ENCODE results near the gene ARHGAP22. TPM values are rescaled to one million over a fixed set of nuclear protein-coding genes. Genes with fewer than 3 reads are reported as not detected.

ARHGAP22 gene
- total RNA-seq, 3 donors from 2014 or later, result 2.6 to 8.2 (median 4.8) TPM

GRCh38 chr10:48452879-48453412, 151.9 kb downstream of the ARHGAP22 start:
- no peak overlapping the region for H3K27ac ChIP-seq
- no peaks in the 10 kb centered on the region for H3K9me3 ChIP-seq
- no peak overlapping the region for H3K4me3 ChIP-seq
- H3K36me3 ChIP-seq, result no peaks in the 10 kb centered on the region
- H3K27me3 ChIP-seq, result no peaks in the 10 kb centered on the region
- H3K4me1 ChIP-seq, result no peaks in the 10 kb centered on the region
- DNase-seq (ENCODE audit: low spot score in 2 of 2), result peak; percentile 12 to 33
- no peak for TF ChIP-seq POLR2AphosphoS5 (IDR thresholded peaks at IDR 0.05)
- TF ChIP-seq POLR2A (IDR thresholded peaks at IDR 0.05), result no peak
- TF ChIP-seq, protein P1, sequence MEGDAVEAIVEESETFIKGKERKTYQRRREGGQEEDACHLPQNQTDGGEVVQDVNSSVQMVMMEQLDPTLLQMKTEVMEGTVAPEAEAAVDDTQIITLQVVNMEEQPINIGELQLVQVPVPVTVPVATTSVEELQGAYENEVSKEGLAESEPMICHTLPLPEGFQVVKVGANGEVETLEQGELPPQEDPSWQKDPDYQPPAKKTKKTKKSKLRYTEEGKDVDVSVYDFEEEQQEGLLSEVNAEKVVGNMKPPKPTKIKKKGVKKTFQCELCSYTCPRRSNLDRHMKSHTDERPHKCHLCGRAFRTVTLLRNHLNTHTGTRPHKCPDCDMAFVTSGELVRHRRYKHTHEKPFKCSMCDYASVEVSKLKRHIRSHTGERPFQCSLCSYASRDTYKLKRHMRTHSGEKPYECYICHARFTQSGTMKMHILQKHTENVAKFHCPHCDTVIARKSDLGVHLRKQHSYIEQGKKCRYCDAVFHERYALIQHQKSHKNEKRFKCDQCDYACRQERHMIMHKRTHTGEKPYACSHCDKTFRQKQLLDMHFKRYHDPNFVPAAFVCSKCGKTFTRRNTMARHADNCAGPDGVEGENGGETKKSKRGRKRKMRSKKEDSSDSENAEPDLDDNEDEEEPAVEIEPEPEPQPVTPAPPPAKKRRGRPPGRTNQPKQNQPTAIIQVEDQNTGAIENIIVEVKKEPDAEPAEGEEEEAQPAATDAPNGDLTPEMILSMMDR (IDR thresholded peaks at IDR 0.05), result no peak
- intact Hi-C loops (cut with DNase I; ENCODE audit: low total_unique reads), result no loop called here

GRCh38 chr10:48451969-48452878, 152.6 kb downstream of the ARHGAP22 start:
- DNase-seq (ENCODE audit: low spot score in 2 of 2), result peak in 1 of 2 donors; percentile 31
- intact Hi-C loops (cut with DNase I; ENCODE audit: low total_unique reads), result no loop called here
- Histone ChIP-seq H3K36me3 (no peaks in the 10 kb centered on the region), H3K4me1 (no peaks in the 10 kb centered on the region), H3K27ac (no peak overlapping the region), H3K27me3 (no peaks in the 10 kb centered on the region), H3K4me3 (no peak overlapping the region), H3K9me3 (no peaks in the 10 kb centered on the region)
- TF ChIP-seq POLR2A (IDR thresholded peaks at IDR 0.05), result no peak
- TF ChIP-seq, protein P1 (IDR thresholded peaks at IDR 0.05), result no peak
- TF ChIP-seq POLR2AphosphoS5 (IDR thresholded peaks at IDR 0.05), result no peak

DNA sequence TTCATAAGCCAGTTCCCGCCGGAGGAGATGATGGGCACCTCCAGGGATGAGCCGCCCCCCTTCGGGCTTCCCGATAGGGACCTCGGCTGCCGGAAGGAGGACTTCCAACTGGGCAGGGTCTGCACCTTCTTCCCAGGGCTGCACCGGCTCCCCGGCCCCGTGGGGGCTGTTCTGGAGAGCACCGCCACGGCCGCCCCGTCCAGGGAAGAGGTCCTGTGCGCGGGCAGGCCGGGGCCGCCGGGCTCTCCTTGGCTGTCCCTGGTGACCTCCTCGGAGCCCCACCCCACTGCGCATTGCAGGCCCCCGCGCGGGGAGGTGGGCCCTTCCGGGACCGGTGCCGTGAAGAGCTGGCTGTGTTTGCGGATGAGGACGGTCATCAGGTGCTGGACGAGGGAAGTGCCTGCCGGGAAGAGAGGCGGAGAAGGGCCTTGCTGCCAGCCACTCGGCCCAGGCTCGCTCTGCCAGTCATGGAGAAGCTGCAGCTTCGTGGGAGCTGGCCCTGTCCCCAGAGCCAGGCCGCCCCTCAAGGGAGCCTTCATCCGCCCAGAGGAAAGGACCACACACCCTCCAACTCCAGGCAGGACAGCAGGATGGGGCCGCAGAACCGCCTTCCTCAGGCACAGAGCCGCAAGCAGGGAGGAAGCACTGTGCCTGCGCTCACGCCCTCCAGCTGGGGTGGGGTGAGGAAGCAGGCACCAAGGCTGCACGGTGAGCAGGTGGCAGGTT, 154.0 kb downstream of the ARHGAP22 start:
- no peak overlapping the region for H3K4me3 ChIP-seq

GRCh38 chr10:48450233-48450740, 154.6 kb downstream of the ARHGAP22 start:
- Histone ChIP-seq H3K36me3 (no peaks in the 10 kb centered on the region), H3K4me3 (no peak overlapping the region), H3K27ac (no peak overlapping the region), H3K27me3 (no peaks in the 10 kb centered on the region), H3K4me1 (no peaks in the 10 kb centered on the region), H3K9me3 (no peaks in the 10 kb centered on the region)
- TF ChIP-seq, protein P1 (IDR thresholded peaks at IDR 0.05), result no peak
- TF ChIP-seq POLR2AphosphoS5 (IDR thresholded peaks at IDR 0.05) (no peak), POLR2A (IDR thresholded peaks at IDR 0.05) (no peak)
- peak in 1 of 2 donors; percentile 43 for DNase-seq (ENCODE audit: low spot score in 2 of 2)
- intact Hi-C loops (cut with DNase I; ENCODE audit: low total_unique reads), result no loop called here

More for the DNA sequence above, 154.0 kb downstream of the ARHGAP22 start:
- TF ChIP-seq POLR2A (IDR thresholded peaks at IDR 0.05) (no peak), POLR2AphosphoS5 (IDR thresholded peaks at IDR 0.05) (no peak)
- TF ChIP-seq, protein P1 (IDR thresholded peaks at IDR 0.05), result no peak
- intact Hi-C loops (cut with DNase I; ENCODE audit: low total_unique reads), result no loop called here
- Histone ChIP-seq H3K27ac (no peak overlapping the region), H3K4me1 (no peaks in the 10 kb centered on the region), H3K27me3 (no peaks in the 10 kb centered on the region), H3K36me3 (no peaks in the 10 kb centered on the region), H3K9me3 (no peaks in the 10 kb centered on the region)
- peak in 1 of 2 donors; percentile 43 for DNase-seq (ENCODE audit: low spot score in 2 of 2)
